ENCODE data around the gene KCNQ1OT1. TPM values are rescaled to one million over a fixed set of nuclear protein-coding genes. Genes with fewer than 3 reads are reported as not detected.

KCNQ1OT1 gene
- total RNA-seq, 4 donors from 2014 or later: 6.3 to 8.0 (median 7.7) TPM

DNA sequence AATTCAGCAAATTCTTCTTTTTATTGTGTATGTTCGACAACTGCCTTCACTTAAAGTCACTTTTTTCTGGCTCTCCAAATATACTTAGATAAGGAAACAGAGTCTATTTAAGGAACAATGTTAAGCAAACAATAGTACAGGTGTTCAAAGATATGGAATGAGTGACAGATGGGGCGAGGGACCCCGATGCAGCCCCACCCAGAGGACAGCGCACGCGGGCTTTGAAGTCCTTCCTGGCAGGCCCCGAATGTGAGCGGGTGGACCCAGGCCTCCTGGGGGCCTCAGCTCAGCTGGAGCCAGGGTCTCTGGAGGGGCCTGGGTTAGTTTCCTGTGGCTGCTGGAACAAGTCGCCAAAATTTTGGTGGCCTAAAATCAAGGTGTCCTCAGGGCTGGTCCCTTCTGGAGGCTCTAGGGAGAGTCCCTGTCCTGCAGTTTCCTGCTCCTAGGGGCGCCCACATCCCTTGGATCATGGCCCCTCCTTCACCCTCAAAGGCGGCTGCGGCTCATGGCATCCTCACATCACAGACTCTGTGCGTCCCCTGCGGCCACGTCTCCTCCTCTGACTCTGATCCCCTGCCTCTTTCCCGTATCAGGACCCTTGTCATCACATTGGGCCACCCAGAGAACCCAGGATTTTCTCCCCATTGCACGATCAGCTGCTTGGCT, 40.6 kb upstream of the KCNQ1OT1 start:
- no peaks in the 10 kb centered on the region for H3K27me3 ChIP-seq
- peak overlapping the region in 1 of 4 donors; percentile 70 for H3K27ac ChIP-seq
- no peak for DNase-seq (ENCODE audit: low spot score in 2 of 2)
- no peaks in the 10 kb centered on the region for H3K9me3 ChIP-seq
- peaks cover 0 to 44% (median 11%) of the 10 kb centered on the region in 4 donors for H3K4me1 ChIP-seq
- WGBS, 2 donors: 87 to 90% methylated on average over 17 of the region's 17 CpGs
- no peaks in the 10 kb centered on the region for H3K36me3 ChIP-seq
- H3K4me3 ChIP-seq: no peak overlapping the region
- no peak for TF ChIP-seq POLR2A (IDR thresholded peaks at IDR 0.05)
- TF ChIP-seq EP300 (IDR thresholded peaks at IDR 0.05): no peak

DNA sequence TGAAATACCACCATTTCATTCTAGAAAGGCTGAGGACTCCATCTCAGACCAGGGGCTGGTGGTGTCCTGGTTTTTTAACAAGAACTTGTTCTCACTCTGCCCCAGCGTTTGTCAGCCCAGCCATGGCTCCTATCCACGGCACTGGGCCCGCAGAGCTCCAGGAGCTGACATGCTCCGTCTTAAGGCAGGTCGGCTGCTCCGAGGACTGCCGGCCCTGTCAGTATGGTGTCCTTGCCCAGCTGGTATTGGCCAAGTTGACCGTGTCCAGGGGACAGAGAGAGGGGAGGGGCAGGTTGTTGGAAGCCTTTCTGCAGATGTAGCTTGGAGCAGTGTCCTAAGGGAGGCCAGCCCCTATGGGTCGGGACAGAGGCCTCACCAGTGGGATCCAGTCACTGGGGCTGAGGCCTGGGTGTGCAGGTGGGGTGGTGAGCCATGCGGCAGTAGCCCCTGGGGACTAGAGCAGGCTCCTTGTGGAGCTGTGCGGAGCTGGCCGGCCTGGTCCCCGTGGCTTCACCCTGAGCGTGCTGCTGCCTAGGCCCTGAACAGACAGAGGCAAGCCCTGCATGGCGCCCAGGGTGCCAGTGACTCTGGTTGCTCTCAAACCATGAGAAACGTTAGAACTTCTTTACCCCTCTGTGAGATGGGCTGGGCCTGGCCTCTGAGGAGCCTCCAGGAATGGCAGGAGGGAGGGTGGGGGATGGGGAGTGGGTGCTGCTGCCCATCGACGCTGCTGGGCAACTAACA, 39.9 kb upstream of the KCNQ1OT1 start:
- no peaks in the 10 kb centered on the region for H3K27me3 ChIP-seq
- WGBS, 2 donors: 85 to 92% methylated on average over 18 of the region's 18 CpGs
- no peak overlapping the region for H3K4me3 ChIP-seq
- H3K36me3 ChIP-seq: no peaks in the 10 kb centered on the region
- peaks cover 0 to 44% (median 11%) of the 10 kb centered on the region in 4 donors for H3K4me1 ChIP-seq
- H3K27ac ChIP-seq: no peak overlapping the region
- no peak for DNase-seq (ENCODE audit: low spot score in 2 of 2)
- TF ChIP-seq POLR2A (IDR thresholded peaks at IDR 0.05): no peak
- TF ChIP-seq EP300 (IDR thresholded peaks at IDR 0.05): no peak
- no peak for TF ChIP-seq CTCF (IDR thresholded peaks at IDR 0.05)
- H3K9me3 ChIP-seq: no peaks in the 10 kb centered on the region

- WGBS, 2 donors: 92 to 97% methylated on average over 7 to 10 of the region's 14 CpGs
- H3K4me3 ChIP-seq: no peak overlapping the region
- no peaks in the 10 kb centered on the region for H3K9me3 ChIP-seq
- H3K36me3 ChIP-seq: no peaks in the 10 kb centered on the region
- H3K4me1 ChIP-seq: peaks cover 0 to 50% (median 11%) of the 10 kb centered on the region in 4 donors
- no peaks in the 10 kb centered on the region for H3K27me3 ChIP-seq
- H3K27ac ChIP-seq: peak overlapping the region in 1 of 4 donors; percentile 66
- no peak for DNase-seq (ENCODE audit: low spot score in 2 of 2)
- TF ChIP-seq CTCF (IDR thresholded peaks at IDR 0.05) (no peak), POLR2A (IDR thresholded peaks at IDR 0.05) (no peak), EP300 (IDR thresholded peaks at IDR 0.05) (no peak)
Observed at GRCh38 chr11:2738551-2739431, 39.0 kb upstream of the KCNQ1OT1 start.

- Histone ChIP-seq H3K36me3 (no peaks in the 10 kb centered on the region), H3K27me3 (no peaks in the 10 kb centered on the region), H3K27ac (peak overlapping the region in 2 of 4 donors; percentile 4 to 66), H3K4me3 (no peak overlapping the region), H3K9me3 (no peaks in the 10 kb centered on the region), H3K4me1 (peaks cover 0 to 56% (median 15%) of the 10 kb centered on the region in 4 donors)
- TF ChIP-seq POLR2A (IDR thresholded peaks at IDR 0.05) (no peak), EP300 (IDR thresholded peaks at IDR 0.05) (no peak), CTCF (IDR thresholded peaks at IDR 0.05) (no peak)
- 63 to 67% methylated on average over 5 of the region's 5 CpGs for WGBS, 2 donors
- no peak for DNase-seq (ENCODE audit: low spot score in 2 of 2)
Observed at GRCh38 chr11:2737866-2738265, 38.1 kb upstream of the KCNQ1OT1 start.

DNA sequence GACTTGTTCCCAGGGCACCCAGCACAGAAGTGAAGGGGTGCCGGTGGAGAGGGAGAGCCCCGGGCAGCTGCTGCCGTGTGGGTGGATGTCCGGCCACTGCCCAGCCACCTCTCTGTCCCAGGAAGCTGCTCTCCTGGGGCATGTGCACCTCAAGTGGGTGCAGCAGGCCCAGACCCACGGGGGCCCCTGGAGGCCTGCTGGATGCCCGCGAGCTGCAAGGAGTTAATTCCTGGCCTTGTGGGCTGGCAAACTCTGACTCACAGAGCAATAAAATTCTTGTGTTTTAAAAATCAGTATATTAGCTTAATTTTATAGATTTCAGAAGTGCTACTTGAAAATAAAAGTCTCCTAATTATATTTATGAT, 37.4 kb upstream of the KCNQ1OT1 start:
- no peak overlapping the region for H3K4me3 ChIP-seq
- TF ChIP-seq EP300 (IDR thresholded peaks at IDR 0.05) (no peak), POLR2A (IDR thresholded peaks at IDR 0.05) (no peak), CTCF (IDR thresholded peaks at IDR 0.05) (no peak)
- 60 to 70% methylated on average over 7 of the region's 7 CpGs for WGBS, 2 donors
- DNase-seq (ENCODE audit: low spot score in 2 of 2): no peak
- H3K4me1 ChIP-seq: peaks cover 0 to 55% (median 16%) of the 10 kb centered on the region in 4 donors
- no peaks in the 10 kb centered on the region for H3K9me3 ChIP-seq
- no peaks in the 10 kb centered on the region for H3K27me3 ChIP-seq
- H3K27ac ChIP-seq: no peak overlapping the region
- no peaks in the 10 kb centered on the region for H3K36me3 ChIP-seq
